Panc1 (cell line): ENCODE results near the gene DIAPH2. TPM values are rescaled to one million over a fixed set of nuclear protein-coding genes. Genes with fewer than 3 reads are reported as not detected.

ENCODE experiments used
- ATAC-seq: fragments of 200-7000 bp; cut with Tn5 transposase; 2 replicates; pipeline ENCODE4 v1.9.1; 2020; ENCODE audit warnings: mild to moderate bottlenecking, moderate library complexity
- BruUV-seq: library from RNA; stranded (reverse); fragments of 400-500 nt; replicated peaks from 2 replicates; lab custom pipeline; 2021; lab: Mats Ljungman, UMichigan
- CTCF ChIA-PET: fragments of 300-600 bp; sonication (Branson Sonifier 250); formaldehyde crosslinking; loops from one replicate; lab custom pipeline; 2022; ENCODE audit warnings: antibody characterized with exemption; lab: Charles Lee
- POLR2A ChIA-PET: fragments of 300-600 bp; sonication (Branson Sonifier 250); formaldehyde crosslinking; loops from one replicate; lab custom pipeline; 2022; ENCODE audit warnings: antibody characterized with exemption; lab: Charles Lee
- DNase-seq: peaks from one replicate; pipeline ENCODE4 v3.0.0-alpha.2; 2010; ENCODE audit warnings: low read depth, low spot score
- H3K27ac ChIP-seq: 2 replicates; pipeline ENCODE4 v1.5.1; 2011; ENCODE audit warnings: mild to moderate bottlenecking, low read length, inconsistent platforms
- H3K27me3 ChIP-seq: fragments of 200-500 bp; sonication (Bioruptor generic); 2 replicates; pipeline ENCODE4 v1.6.0; 2014; ENCODE audit warnings: low read length, inconsistent platforms; ENCODE audit not compliant: control insufficient read depth, insufficient read depth
- H3K36me3 ChIP-seq: fragments of 200-500 bp; sonication (Bioruptor generic); 2 replicates; pipeline ENCODE4 v1.5.1; 2014; ENCODE audit warnings: inconsistent platforms, mild to moderate bottlenecking, low read length, moderate library complexity; ENCODE audit not compliant: control insufficient read depth, insufficient read depth
- H3K4me1 ChIP-seq: 2 replicates; pipeline ENCODE4 v1.5.1; 2011; ENCODE audit warnings: inconsistent platforms, mild to moderate bottlenecking, low read length, moderate library complexity; ENCODE audit not compliant: control insufficient read depth, insufficient read depth
- H3K4me3 ChIP-seq, 2 experiments: 2 replicates each; pipeline ENCODE4 v1.5.1; 2011 to 2012; ENCODE audit warnings: low read depth in 2 of 2, low read length in 2 of 2, mild to moderate bottlenecking in 2 of 2, inconsistent platforms in 1 of 2, moderate library complexity in 1 of 2
- H3K9me3 ChIP-seq: fragments of 200-500 bp; sonication (Bioruptor generic); 2 replicates; pipeline ENCODE4 v1.5.1; 2014; ENCODE audit warnings: low read depth, mild to moderate bottlenecking, inconsistent platforms, low read length, moderate library complexity; ENCODE audit not compliant: control insufficient read depth, insufficient read depth
- POLR2AphosphoS5 ChIP-seq: IDR thresholded peaks from 2 replicates; pipeline ENCODE4 v1.6.1; 2012; ENCODE audit warnings: mild to moderate bottlenecking, low read depth, low read length, moderate library complexity
- SIN3A ChIP-seq: IDR thresholded peaks from 2 replicates; pipeline ENCODE4 v1.6.1; 2012; ENCODE audit warnings: low read depth, mild to moderate bottlenecking, low read length, moderate library complexity, borderline replicate concordance; ENCODE audit not compliant: insufficient read depth
- TCF7L2 ChIP-seq: IDR thresholded peaks from 2 replicates; pipeline ENCODE4 v1.6.1; 2011; ENCODE audit warnings: mild to moderate bottlenecking, low read depth, low read length, inconsistent platforms
- in situ Hi-C: cut with HindIII; loops from 2 replicates; pipeline ENCODE4 v1.10.0; 2016; ENCODE audit warnings: low sequenced_read_pairs, low pct_unique_long_range_greater_than_20kb
- intact Hi-C: fragments of 100-400 bp; cut with micrococcal nuclease; formaldehyde crosslinking; loops from one replicate; pipeline ENCODE4 v1.10.0; 2022; ENCODE audit not compliant: unreplicated experiment
- total RNA-seq: library from RNA; stranded (reverse); gene quantifications from one replicate; pipeline ENCODE4 v1.2.1, GENCODE V29; 2021; ENCODE audit not compliant: unreplicated experiment
- TF ChIP-seq, protein P1 (sequence below): fragments of 450-650 bp; IDR thresholded peaks from 2 replicates; pipeline ENCODE4 v1.5.1; 2017; ENCODE audit warnings: mild to moderate bottlenecking
- TF ChIP-seq, protein P2 (sequence below), 2 experiments: IDR thresholded peaks; 2 replicates each; pipeline ENCODE4 v1.6.1; 2011 to 2012; ENCODE audit warnings: low read depth in 2 of 2, control low read depth in 1 of 2, low read length in 1 of 2, mild to moderate bottlenecking in 1 of 2, moderate library complexity in 1 of 2; ENCODE audit not compliant: insufficient read depth in 1 of 2

Gene DIAPH2
- total RNA-seq, 1 experiment from 2014 or later: 17.0 TPM

DNA sequence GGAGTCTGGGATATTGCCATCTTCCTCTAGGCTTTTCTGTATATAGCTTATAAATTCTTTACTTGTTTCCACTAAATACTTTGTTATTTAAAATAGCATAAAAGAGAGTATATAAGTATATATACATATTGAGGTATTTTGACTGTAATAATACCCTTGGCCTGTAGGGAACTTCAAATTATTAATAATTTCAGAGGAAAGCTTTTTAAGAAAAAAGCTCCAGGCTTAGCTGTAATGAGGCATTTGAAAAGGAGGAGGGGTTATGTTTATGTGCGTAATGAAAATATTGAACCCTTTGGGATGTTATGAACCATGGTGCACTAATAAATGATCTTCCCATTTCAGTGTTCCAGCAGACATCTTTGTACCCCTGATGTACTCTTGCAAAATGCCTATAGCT lies 777.1 kb downstream of the DIAPH2 start:
- intact Hi-C loops: no loop called here
- DNase-seq: no peak
- Histone ChIP-seq H3K27me3 (no peaks in the 10 kb centered on the region), H3K4me1 (no peaks in the 10 kb centered on the region), H3K36me3 (no peaks in the 10 kb centered on the region), H3K27ac (no peak overlapping the region), H3K9me3 (no peaks in the 10 kb centered on the region), H3K4me3 (no peak overlapping the region)
- in situ Hi-C loops: no loop called here
- ChIA-PET CTCF (interaction anchor here (0.6 kb wide), 1 partner anchor 44 kb away, joined by 4 read pairs; no protein-coding TSS in a partner anchor), POLR2A (no interaction called here)
- no peak for TF ChIP-seq TCF7L2
- TF ChIP-seq, protein P1, sequence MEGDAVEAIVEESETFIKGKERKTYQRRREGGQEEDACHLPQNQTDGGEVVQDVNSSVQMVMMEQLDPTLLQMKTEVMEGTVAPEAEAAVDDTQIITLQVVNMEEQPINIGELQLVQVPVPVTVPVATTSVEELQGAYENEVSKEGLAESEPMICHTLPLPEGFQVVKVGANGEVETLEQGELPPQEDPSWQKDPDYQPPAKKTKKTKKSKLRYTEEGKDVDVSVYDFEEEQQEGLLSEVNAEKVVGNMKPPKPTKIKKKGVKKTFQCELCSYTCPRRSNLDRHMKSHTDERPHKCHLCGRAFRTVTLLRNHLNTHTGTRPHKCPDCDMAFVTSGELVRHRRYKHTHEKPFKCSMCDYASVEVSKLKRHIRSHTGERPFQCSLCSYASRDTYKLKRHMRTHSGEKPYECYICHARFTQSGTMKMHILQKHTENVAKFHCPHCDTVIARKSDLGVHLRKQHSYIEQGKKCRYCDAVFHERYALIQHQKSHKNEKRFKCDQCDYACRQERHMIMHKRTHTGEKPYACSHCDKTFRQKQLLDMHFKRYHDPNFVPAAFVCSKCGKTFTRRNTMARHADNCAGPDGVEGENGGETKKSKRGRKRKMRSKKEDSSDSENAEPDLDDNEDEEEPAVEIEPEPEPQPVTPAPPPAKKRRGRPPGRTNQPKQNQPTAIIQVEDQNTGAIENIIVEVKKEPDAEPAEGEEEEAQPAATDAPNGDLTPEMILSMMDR: no peak
- no peak for TF ChIP-seq POLR2AphosphoS5
- TF ChIP-seq, protein P2, sequence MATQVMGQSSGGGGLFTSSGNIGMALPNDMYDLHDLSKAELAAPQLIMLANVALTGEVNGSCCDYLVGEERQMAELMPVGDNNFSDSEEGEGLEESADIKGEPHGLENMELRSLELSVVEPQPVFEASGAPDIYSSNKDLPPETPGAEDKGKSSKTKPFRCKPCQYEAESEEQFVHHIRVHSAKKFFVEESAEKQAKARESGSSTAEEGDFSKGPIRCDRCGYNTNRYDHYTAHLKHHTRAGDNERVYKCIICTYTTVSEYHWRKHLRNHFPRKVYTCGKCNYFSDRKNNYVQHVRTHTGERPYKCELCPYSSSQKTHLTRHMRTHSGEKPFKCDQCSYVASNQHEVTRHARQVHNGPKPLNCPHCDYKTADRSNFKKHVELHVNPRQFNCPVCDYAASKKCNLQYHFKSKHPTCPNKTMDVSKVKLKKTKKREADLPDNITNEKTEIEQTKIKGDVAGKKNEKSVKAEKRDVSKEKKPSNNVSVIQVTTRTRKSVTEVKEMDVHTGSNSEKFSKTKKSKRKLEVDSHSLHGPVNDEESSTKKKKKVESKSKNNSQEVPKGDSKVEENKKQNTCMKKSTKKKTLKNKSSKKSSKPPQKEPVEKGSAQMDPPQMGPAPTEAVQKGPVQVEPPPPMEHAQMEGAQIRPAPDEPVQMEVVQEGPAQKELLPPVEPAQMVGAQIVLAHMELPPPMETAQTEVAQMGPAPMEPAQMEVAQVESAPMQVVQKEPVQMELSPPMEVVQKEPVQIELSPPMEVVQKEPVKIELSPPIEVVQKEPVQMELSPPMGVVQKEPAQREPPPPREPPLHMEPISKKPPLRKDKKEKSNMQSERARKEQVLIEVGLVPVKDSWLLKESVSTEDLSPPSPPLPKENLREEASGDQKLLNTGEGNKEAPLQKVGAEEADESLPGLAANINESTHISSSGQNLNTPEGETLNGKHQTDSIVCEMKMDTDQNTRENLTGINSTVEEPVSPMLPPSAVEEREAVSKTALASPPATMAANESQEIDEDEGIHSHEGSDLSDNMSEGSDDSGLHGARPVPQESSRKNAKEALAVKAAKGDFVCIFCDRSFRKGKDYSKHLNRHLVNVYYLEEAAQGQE (IDR thresholded peaks at IDR 0.05; ENCODE audit: insufficient read depth in 1 of 2, low read depth in 2 of 2, low read length in 1 of 2): no peak
- TF ChIP-seq SIN3A: no peak
- no peak for ATAC-seq
- BruUV-seq: no TSS peak

DNA sequence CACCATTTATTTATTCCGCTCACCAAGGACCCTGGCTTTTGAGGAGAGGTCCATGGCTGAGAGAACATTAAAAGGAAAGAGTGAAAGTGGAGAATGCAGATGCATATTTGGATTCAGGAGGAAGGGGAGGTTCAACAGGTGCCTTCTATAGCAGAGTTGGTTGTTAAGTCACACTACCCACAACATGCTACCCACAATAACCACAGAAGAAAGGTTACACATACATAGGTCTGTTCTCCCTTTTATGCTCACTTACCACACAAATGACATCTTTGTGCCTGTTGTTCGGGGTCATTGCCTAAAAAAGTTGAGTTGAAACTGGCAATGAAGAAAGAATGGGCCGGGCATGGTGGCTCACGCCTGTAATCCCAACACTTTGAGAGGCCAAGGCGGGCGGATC lies 786.4 kb downstream of the DIAPH2 start:
- Histone ChIP-seq H3K9me3 (no peaks in the 10 kb centered on the region), H3K4me1 (no peaks in the 10 kb centered on the region), H3K4me3 (no peak overlapping the region), H3K36me3 (no peaks in the 10 kb centered on the region), H3K27me3 (no peaks in the 10 kb centered on the region), H3K27ac (no peak overlapping the region)
- ATAC-seq (no peak), DNase-seq (no peak)
- in situ Hi-C loops: no loop called here
- BruUV-seq: no TSS peak
- TF ChIP-seq POLR2AphosphoS5: no peak
- TF ChIP-seq, protein P1: no peak
- CTCF ChIA-PET: no interaction called here
- intact Hi-C loops: no loop called here
- POLR2A ChIA-PET: no interaction called here
